ENCODE results near the gene NTRK1. TPM values are rescaled to one million over a fixed set of nuclear protein-coding genes. Genes with fewer than 3 reads are reported as not detected.

The NTRK1 gene
- total RNA-seq, 1 donor from 2014 or later = 0.52 TPM

- H3K27me3 ChIP-seq (ENCODE audit: control insufficient read depth in 3 of 3, insufficient read depth in 3 of 3, low read length in 3 of 3) = peaks cover 55 to 81% (median 66%) of the 10 kb centered on the region in 3 donors
- H3K9ac ChIP-seq (ENCODE audit: low read depth in 1 of 3, low read length in 3 of 3) = no peak overlapping the region
- peaks cover 17 to 20% (median 20%) of the 10 kb centered on the region in 3 donors for H3K4me1 ChIP-seq (ENCODE audit: control insufficient read depth in 3 of 3, insufficient read depth in 3 of 3, low read length in 3 of 3)
- H3K9me3 ChIP-seq (ENCODE audit: control insufficient read depth in 3 of 3, low read length in 3 of 3) = no peaks in the 10 kb centered on the region
- H3K36me3 ChIP-seq (ENCODE audit: control insufficient read depth in 3 of 3, insufficient read depth in 3 of 3, low read length in 3 of 3) = no peaks in the 10 kb centered on the region
- no peak overlapping the region for H3K27ac ChIP-seq (ENCODE audit: low read depth, low read length)
- no peak overlapping the region for H3K4me3 ChIP-seq (ENCODE audit: low read length in 3 of 3)
These were observed 2.4 kb downstream of the NTRK1 start for GRCh38 chr1:156862997-156863599.

GRCh38 chr1:156863631-156864030 is 3.0 kb downstream of the NTRK1 start:
- Histone ChIP-seq H3K36me3 (ENCODE audit: control insufficient read depth in 3 of 3, insufficient read depth in 3 of 3, low read length in 3 of 3) (no peaks in the 10 kb centered on the region), H3K27me3 (ENCODE audit: control insufficient read depth in 3 of 3, insufficient read depth in 3 of 3, low read length in 3 of 3) (peaks cover 49 to 76% (median 61%) of the 10 kb centered on the region in 3 donors), H3K4me3 (ENCODE audit: low read length in 3 of 3) (no peak overlapping the region), H3K4me1 (ENCODE audit: control insufficient read depth in 3 of 3, insufficient read depth in 3 of 3, low read length in 3 of 3) (peaks cover 16 to 17% (median 16%) of the 10 kb centered on the region in 3 donors), H3K9ac (ENCODE audit: low read depth in 1 of 3, low read length in 3 of 3) (no peak overlapping the region), H3K9me3 (ENCODE audit: control insufficient read depth in 3 of 3, low read length in 3 of 3) (no peaks in the 10 kb centered on the region), H3K27ac (ENCODE audit: low read depth, low read length) (no peak overlapping the region)

GRCh38 chr1:156864796-156865195 is 4.1 kb downstream of the NTRK1 start:
- Histone ChIP-seq H3K27me3 (ENCODE audit: control insufficient read depth in 3 of 3, insufficient read depth in 3 of 3, low read length in 3 of 3) (peaks cover 40 to 64% (median 51%) of the 10 kb centered on the region in 3 donors), H3K27ac (ENCODE audit: low read depth, low read length) (no peak overlapping the region)

GRCh38 chr1:156865258-156865657 is 4.6 kb downstream of the NTRK1 start:
- H3K27me3 ChIP-seq (ENCODE audit: control insufficient read depth in 3 of 3, insufficient read depth in 3 of 3, low read length in 3 of 3) = peaks cover 35 to 59% (median 47%) of the 10 kb centered on the region in 3 donors
- H3K4me1 ChIP-seq (ENCODE audit: control insufficient read depth in 3 of 3, insufficient read depth in 3 of 3, low read length in 3 of 3) = peaks cover 2% of the 10 kb centered on the region in 3 donors
- no peaks in the 10 kb centered on the region for H3K9me3 ChIP-seq (ENCODE audit: control insufficient read depth in 3 of 3, low read length in 3 of 3)
- H3K27ac ChIP-seq (ENCODE audit: low read depth, low read length) = no peak overlapping the region
- H3K9ac ChIP-seq (ENCODE audit: low read depth in 1 of 3, low read length in 3 of 3) = no peak overlapping the region
- H3K36me3 ChIP-seq (ENCODE audit: control insufficient read depth in 3 of 3, insufficient read depth in 3 of 3, low read length in 3 of 3) = no peaks in the 10 kb centered on the region
- H3K4me3 ChIP-seq (ENCODE audit: low read length in 3 of 3) = no peak overlapping the region

More at GRCh38 chr1:156864796-156865195, 4.1 kb downstream of the NTRK1 start:
- no peak overlapping the region for H3K4me3 ChIP-seq (ENCODE audit: low read length in 3 of 3)
- no peaks in the 10 kb centered on the region for H3K9me3 ChIP-seq (ENCODE audit: control insufficient read depth in 3 of 3, low read length in 3 of 3)
- no peak overlapping the region for H3K9ac ChIP-seq (ENCODE audit: low read depth in 1 of 3, low read length in 3 of 3)
- peaks cover 6 to 7% (median 6%) of the 10 kb centered on the region in 3 donors for H3K4me1 ChIP-seq (ENCODE audit: control insufficient read depth in 3 of 3, insufficient read depth in 3 of 3, low read length in 3 of 3)
- H3K36me3 ChIP-seq (ENCODE audit: control insufficient read depth in 3 of 3, insufficient read depth in 3 of 3, low read length in 3 of 3) = no peaks in the 10 kb centered on the region

GRCh38 chr1:156865865-156866248 is 5.2 kb downstream of the NTRK1 start:
- H3K27ac ChIP-seq (ENCODE audit: low read depth, low read length) = no peak overlapping the region
- peaks cover 31 to 54% (median 43%) of the 10 kb centered on the region in 3 donors for H3K27me3 ChIP-seq (ENCODE audit: control insufficient read depth in 3 of 3, insufficient read depth in 3 of 3, low read length in 3 of 3)

GRCh38 chr1:156866249-156866909 is 5.7 kb downstream of the NTRK1 start:
- Histone ChIP-seq H3K9ac (ENCODE audit: low read depth in 1 of 3, low read length in 3 of 3) (no peak overlapping the region), H3K27me3 (ENCODE audit: control insufficient read depth in 3 of 3, insufficient read depth in 3 of 3, low read length in 3 of 3) (peaks cover 25 to 49% (median 38%) of the 10 kb centered on the region in 3 donors)

More at GRCh38 chr1:156865865-156866248, 5.2 kb downstream of the NTRK1 start:
- Histone ChIP-seq H3K9ac (ENCODE audit: low read depth in 1 of 3, low read length in 3 of 3) (no peak overlapping the region), H3K36me3 (ENCODE audit: control insufficient read depth in 3 of 3, insufficient read depth in 3 of 3, low read length in 3 of 3) (no peaks in the 10 kb centered on the region), H3K9me3 (ENCODE audit: control insufficient read depth in 3 of 3, low read length in 3 of 3) (no peaks in the 10 kb centered on the region), H3K4me1 (ENCODE audit: control insufficient read depth in 3 of 3, insufficient read depth in 3 of 3, low read length in 3 of 3) (no peaks in the 10 kb centered on the region), H3K4me3 (ENCODE audit: low read length in 3 of 3) (no peak overlapping the region)

GRCh38 chr1:156868341-156868740 is 7.7 kb downstream of the NTRK1 start:
- Histone ChIP-seq H3K9me3 (ENCODE audit: control insufficient read depth in 3 of 3, low read length in 3 of 3) (no peaks in the 10 kb centered on the region), H3K4me3 (ENCODE audit: low read length in 3 of 3) (no peak overlapping the region), H3K27me3 (ENCODE audit: control insufficient read depth in 3 of 3, insufficient read depth in 3 of 3, low read length in 3 of 3) (peaks cover 9 to 30% (median 18%) of the 10 kb centered on the region in 3 donors), H3K9ac (ENCODE audit: low read depth in 1 of 3, low read length in 3 of 3) (no peak overlapping the region), H3K36me3 (ENCODE audit: control insufficient read depth in 3 of 3, insufficient read depth in 3 of 3, low read length in 3 of 3) (no peaks in the 10 kb centered on the region), H3K27ac (ENCODE audit: low read depth, low read length) (no peak overlapping the region), H3K4me1 (ENCODE audit: control insufficient read depth in 3 of 3, insufficient read depth in 3 of 3, low read length in 3 of 3) (no peaks in the 10 kb centered on the region)

More at GRCh38 chr1:156866249-156866909, 5.7 kb downstream of the NTRK1 start:
- Histone ChIP-seq H3K9me3 (ENCODE audit: control insufficient read depth in 3 of 3, low read length in 3 of 3) (no peaks in the 10 kb centered on the region), H3K27ac (ENCODE audit: low read depth, low read length) (no peak overlapping the region), H3K4me1 (ENCODE audit: control insufficient read depth in 3 of 3, insufficient read depth in 3 of 3, low read length in 3 of 3) (no peaks in the 10 kb centered on the region), H3K36me3 (ENCODE audit: control insufficient read depth in 3 of 3, insufficient read depth in 3 of 3, low read length in 3 of 3) (no peaks in the 10 kb centered on the region), H3K4me3 (ENCODE audit: low read length in 3 of 3) (no peak overlapping the region)

GRCh38 chr1:156869455-156869854 is 8.8 kb downstream of the NTRK1 start:
- H3K9ac ChIP-seq (ENCODE audit: low read depth in 1 of 3, low read length in 3 of 3) = no peak overlapping the region
- peaks cover 0 to 25% (median 22%) of the 10 kb centered on the region in 3 donors for H3K27me3 ChIP-seq (ENCODE audit: control insufficient read depth in 3 of 3, insufficient read depth in 3 of 3, low read length in 3 of 3)
- no peaks in the 10 kb centered on the region for H3K36me3 ChIP-seq (ENCODE audit: control insufficient read depth in 3 of 3, insufficient read depth in 3 of 3, low read length in 3 of 3)
- no peak overlapping the region for H3K27ac ChIP-seq (ENCODE audit: low read depth, low read length)
- no peaks in the 10 kb centered on the region for H3K9me3 ChIP-seq (ENCODE audit: control insufficient read depth in 3 of 3, low read length in 3 of 3)
- H3K4me1 ChIP-seq (ENCODE audit: control insufficient read depth in 3 of 3, insufficient read depth in 3 of 3, low read length in 3 of 3) = no peaks in the 10 kb centered on the region
- H3K4me3 ChIP-seq (ENCODE audit: low read length in 3 of 3) = no peak overlapping the region

GRCh38 chr1:156873659-156874058 is 13.0 kb downstream of the NTRK1 start:
- Histone ChIP-seq H3K36me3 (ENCODE audit: control insufficient read depth in 3 of 3, insufficient read depth in 3 of 3, low read length in 3 of 3) (no peaks in the 10 kb centered on the region), H3K27me3 (ENCODE audit: control insufficient read depth in 3 of 3, insufficient read depth in 3 of 3, low read length in 3 of 3) (peaks cover 6 to 30% (median 13%) of the 10 kb centered on the region in 3 donors), H3K4me3 (ENCODE audit: low read length in 3 of 3) (no peak overlapping the region), H3K4me1 (ENCODE audit: control insufficient read depth in 3 of 3, insufficient read depth in 3 of 3, low read length in 3 of 3) (no peaks in the 10 kb centered on the region), H3K9me3 (ENCODE audit: control insufficient read depth in 3 of 3, low read length in 3 of 3) (no peaks in the 10 kb centered on the region), H3K9ac (ENCODE audit: low read depth in 1 of 3, low read length in 3 of 3) (no peak overlapping the region), H3K27ac (ENCODE audit: low read depth, low read length) (no peak overlapping the region)

- no peak overlapping the region for H3K4me3 ChIP-seq (ENCODE audit: low read length in 3 of 3)
- H3K9ac ChIP-seq (ENCODE audit: low read depth in 1 of 3, low read length in 3 of 3) = no peak overlapping the region
- no peaks in the 10 kb centered on the region for H3K9me3 ChIP-seq (ENCODE audit: control insufficient read depth in 3 of 3, low read length in 3 of 3)
- no peaks in the 10 kb centered on the region for H3K4me1 ChIP-seq (ENCODE audit: control insufficient read depth in 3 of 3, insufficient read depth in 3 of 3, low read length in 3 of 3)
- no peak overlapping the region for H3K27ac ChIP-seq (ENCODE audit: low read depth, low read length)
- no peaks in the 10 kb centered on the region for H3K36me3 ChIP-seq (ENCODE audit: control insufficient read depth in 3 of 3, insufficient read depth in 3 of 3, low read length in 3 of 3)
- H3K27me3 ChIP-seq (ENCODE audit: control insufficient read depth in 3 of 3, insufficient read depth in 3 of 3, low read length in 3 of 3) = peaks cover 6 to 30% (median 16%) of the 10 kb centered on the region in 3 donors
These were observed 13.5 kb downstream of the NTRK1 start for GRCh38 chr1:156874142-156874541.

All from skeletal muscle tissue (tissue), 4 donors.